Measurements from ENCODE around the gene RINT1.
A peak's percentile ranks its signal among the peaks of the same experiment; 100 is the strongest.
"Not testable (repeated sequence)": the region's sequence is repeated elsewhere in the genome, so short reads cannot be mapped to it uniquely, and the experiment has no call there.

Gene RINT1

DNA sequence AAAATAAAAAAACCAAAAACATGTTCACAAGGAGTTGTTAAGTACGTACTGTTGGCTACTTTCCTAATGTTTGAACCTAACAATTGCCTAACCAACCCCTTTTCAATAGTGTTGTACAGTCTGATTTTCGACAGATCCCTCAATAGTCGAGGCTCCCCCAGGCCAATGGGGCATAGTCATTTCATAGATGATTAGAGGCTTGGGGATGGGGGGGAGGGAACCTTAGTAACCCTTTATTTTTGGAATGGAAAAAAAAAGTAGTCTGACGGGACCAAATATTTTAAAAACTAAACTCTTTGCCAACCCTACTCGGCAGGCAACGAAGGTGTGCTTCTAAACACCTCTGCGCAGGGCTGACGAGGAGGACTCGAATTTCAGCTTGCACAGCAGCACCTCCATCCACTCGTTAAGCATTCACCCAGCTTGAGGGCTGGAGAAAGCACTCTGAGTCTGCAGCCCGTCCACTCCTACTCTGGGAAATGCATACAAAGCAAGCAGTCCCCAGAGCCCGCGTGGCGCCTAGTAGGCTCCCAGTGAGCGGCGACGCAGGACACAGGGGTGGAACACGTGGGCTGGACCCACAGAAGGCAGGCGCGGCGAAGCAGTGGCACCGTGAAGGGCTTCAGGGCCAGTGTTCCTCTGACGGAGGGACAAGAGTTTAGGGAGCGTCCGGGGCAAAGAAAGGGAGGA lies 10.8 kb upstream of the RINT1 start:
- Histone ChIP-seq H3K4me3 (ENCODE audit: low read depth in 1 of 2, low read length in 2 of 2) (peak overlapping the region; percentile 93 to 98), H4K20me1 (ENCODE audit: insufficient read depth, low read length) (peaks cover 8% of the 10 kb centered on the region; the same call in 1 of the 2 replicates), H3K27me3 (ENCODE audit: insufficient read depth, low read length, poor library complexity) (no peaks in the 10 kb centered on the region), H3K9ac (ENCODE audit: low read depth, low read length) (peak overlapping the region; percentile 74), H3K79me2 (ENCODE audit: insufficient read depth, low read length) (peaks cover 51% of the 10 kb centered on the region), H3K27ac (ENCODE audit: low read length) (peak overlapping the region; percentile 64), H2AFZ (ENCODE audit: low read depth, low read length) (peak overlapping the region; percentile 79), H3K4me1 (ENCODE audit: insufficient read depth, low read length) (peaks cover 27% of the 10 kb centered on the region), H3K9me3 (ENCODE audit: insufficient read depth, low read length, severe bottlenecking) (no peaks in the 10 kb centered on the region), H3K36me3 (ENCODE audit: insufficient read depth, low read length) (peaks cover 8% of the 10 kb centered on the region), H3K4me2 (ENCODE audit: insufficient read depth, low read length) (peak overlapping the region; percentile 99)
- DNase-seq: peak; percentile 60
- no peak for TF ChIP-seq EZH2 (IDR thresholded peaks at IDR 0.05; ENCODE audit: borderline replicate concordance, low read depth, low read length, severe bottlenecking)
- TF ChIP-seq, protein P1, sequence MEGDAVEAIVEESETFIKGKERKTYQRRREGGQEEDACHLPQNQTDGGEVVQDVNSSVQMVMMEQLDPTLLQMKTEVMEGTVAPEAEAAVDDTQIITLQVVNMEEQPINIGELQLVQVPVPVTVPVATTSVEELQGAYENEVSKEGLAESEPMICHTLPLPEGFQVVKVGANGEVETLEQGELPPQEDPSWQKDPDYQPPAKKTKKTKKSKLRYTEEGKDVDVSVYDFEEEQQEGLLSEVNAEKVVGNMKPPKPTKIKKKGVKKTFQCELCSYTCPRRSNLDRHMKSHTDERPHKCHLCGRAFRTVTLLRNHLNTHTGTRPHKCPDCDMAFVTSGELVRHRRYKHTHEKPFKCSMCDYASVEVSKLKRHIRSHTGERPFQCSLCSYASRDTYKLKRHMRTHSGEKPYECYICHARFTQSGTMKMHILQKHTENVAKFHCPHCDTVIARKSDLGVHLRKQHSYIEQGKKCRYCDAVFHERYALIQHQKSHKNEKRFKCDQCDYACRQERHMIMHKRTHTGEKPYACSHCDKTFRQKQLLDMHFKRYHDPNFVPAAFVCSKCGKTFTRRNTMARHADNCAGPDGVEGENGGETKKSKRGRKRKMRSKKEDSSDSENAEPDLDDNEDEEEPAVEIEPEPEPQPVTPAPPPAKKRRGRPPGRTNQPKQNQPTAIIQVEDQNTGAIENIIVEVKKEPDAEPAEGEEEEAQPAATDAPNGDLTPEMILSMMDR (IDR thresholded peaks at IDR 0.05; ENCODE audit: borderline replicate concordance, extremely low read depth, low read length, poor library complexity, severe bottlenecking): no peak
- ATAC-seq (ENCODE audit: insufficient read depth, low read depth): peak; percentile 56

DNA sequence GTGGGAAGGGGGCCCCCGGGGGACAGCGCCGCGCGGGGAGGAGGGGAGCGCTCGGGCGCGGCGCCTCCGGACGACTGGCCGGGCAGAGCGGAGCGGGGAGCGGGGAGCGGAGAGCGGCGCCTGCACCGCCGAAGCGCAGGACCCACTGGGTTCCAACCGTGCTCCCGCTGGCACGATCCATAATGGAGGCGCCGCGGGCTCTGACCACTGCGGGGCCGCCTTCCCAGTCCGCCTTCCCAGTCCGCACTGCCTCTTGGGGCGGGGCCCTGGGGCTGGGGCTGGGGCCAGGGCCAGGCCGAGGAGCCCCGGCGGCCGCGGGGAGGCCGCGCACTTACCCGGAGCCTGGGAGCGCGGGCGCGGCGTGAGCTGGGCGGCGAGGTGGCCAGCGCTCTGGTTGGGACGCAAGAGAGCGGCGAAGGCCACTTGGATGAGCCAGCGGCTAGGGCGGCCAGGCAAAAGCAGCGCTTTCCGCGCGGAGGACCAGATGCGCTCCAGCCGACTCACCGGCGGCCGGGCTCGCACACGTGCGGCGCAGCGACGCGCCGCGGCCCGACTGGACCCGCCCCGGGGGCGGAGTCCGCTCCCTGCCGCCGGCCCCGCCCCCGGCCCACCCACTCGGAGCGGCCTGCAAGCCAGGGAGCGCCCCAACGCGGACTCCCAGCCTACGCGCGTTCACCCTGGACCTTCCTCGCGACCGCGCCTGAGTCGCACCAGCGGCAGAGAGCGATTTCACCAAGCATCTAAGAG lies 10.1 kb upstream of the RINT1 start, which contains the start of gene PUS7:
Gene PUS7 (minus strand): TSS at position 555 of the 747 bp plus-strand sequence. CDS start 13,759 bp downstream, outside the sequence.
- peak within 1 kb of the TSS; percentile 79 for H2AFZ ChIP-seq (ENCODE audit: low read depth, low read length)
- H3K9ac ChIP-seq (ENCODE audit: low read depth, low read length): peak within 1 kb of the TSS; percentile 74
- H3K4me2 ChIP-seq (ENCODE audit: insufficient read depth, low read length): peak within 1 kb of the TSS; percentile 99
- peak within 1 kb of the TSS; percentile 93 to 98 for H3K4me3 ChIP-seq (ENCODE audit: low read depth in 1 of 2, low read length in 2 of 2)
- no peak for TF ChIP-seq EZH2 (IDR thresholded peaks at IDR 0.05; ENCODE audit: borderline replicate concordance, low read depth, low read length, severe bottlenecking)
- TF ChIP-seq, protein P1 (IDR thresholded peaks at IDR 0.05; ENCODE audit: borderline replicate concordance, extremely low read depth, low read length, poor library complexity, severe bottlenecking): peak; percentile 32
- peak; percentile 87 for DNase-seq
- H3K4me1 ChIP-seq (ENCODE audit: insufficient read depth, low read length): peaks cover 27% of the 10 kb centered on the region
- H3K36me3 ChIP-seq (ENCODE audit: insufficient read depth, low read length): peaks cover 8% of the 10 kb centered on the region
- ATAC-seq (ENCODE audit: insufficient read depth, low read depth): peak; percentile 91
- no peaks in the 10 kb centered on the region for H3K27me3 ChIP-seq (ENCODE audit: insufficient read depth, low read length, poor library complexity)
- peak within 1 kb of the TSS; percentile 67 for H3K27ac ChIP-seq (ENCODE audit: low read length)
- H3K79me2 ChIP-seq (ENCODE audit: insufficient read depth, low read length): peaks cover 44% of the 10 kb centered on the region
- H4K20me1 ChIP-seq (ENCODE audit: insufficient read depth, low read length): peaks cover 8% of the 10 kb centered on the region; the same call in 1 of the 2 replicates
- no peaks in the 10 kb centered on the region for H3K9me3 ChIP-seq (ENCODE audit: insufficient read depth, low read length, severe bottlenecking)

- Histone ChIP-seq H3K4me1 (ENCODE audit: insufficient read depth, low read length) (peaks cover 25% of the 10 kb centered on the region), H3K79me2 (ENCODE audit: insufficient read depth, low read length) (peaks cover 21% of the 10 kb centered on the region)
- not testable (repeated sequence) for ATAC-seq (ENCODE audit: insufficient read depth, low read depth); H4K20me1 ChIP-seq (ENCODE audit: insufficient read depth, low read length); H3K27ac ChIP-seq (ENCODE audit: low read length); H3K4me2 ChIP-seq (ENCODE audit: insufficient read depth, low read length); H2AFZ ChIP-seq (ENCODE audit: low read depth, low read length); H3K9me3 ChIP-seq (ENCODE audit: insufficient read depth, low read length, severe bottlenecking); DNase-seq; H3K27me3 ChIP-seq (ENCODE audit: insufficient read depth, low read length, poor library complexity); H3K4me3 ChIP-seq (ENCODE audit: low read depth in 1 of 2, low read length in 2 of 2); H3K36me3 ChIP-seq (ENCODE audit: insufficient read depth, low read length); H3K9ac ChIP-seq (ENCODE audit: low read depth, low read length)
Measured at GRCh38 chr7:105524423-105524822, 7.6 kb upstream of the RINT1 start.

DNA sequence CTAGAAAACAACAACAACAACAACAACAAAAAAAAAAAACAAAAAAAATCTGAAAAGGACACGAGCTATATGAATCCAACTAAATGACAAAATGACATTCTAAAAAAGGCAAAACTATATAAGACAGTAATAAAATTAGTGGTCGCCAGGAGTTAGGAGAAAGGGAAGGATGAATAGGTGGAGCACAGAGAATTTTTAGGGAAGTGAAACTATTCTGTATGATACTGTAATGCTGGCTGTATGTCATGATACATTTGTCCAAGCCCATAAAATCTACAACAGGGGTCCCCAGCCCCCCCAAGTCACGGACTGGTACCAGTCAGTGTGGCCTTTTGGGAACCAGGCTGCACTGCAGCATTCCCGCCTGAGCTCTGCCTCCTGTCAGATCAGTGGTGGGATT lies 7.2 kb upstream of the RINT1 start:
- Histone ChIP-seq H4K20me1 (ENCODE audit: insufficient read depth, low read length) (peaks cover 4% of the 10 kb centered on the region; the same call in 1 of the 2 replicates), H3K4me2 (ENCODE audit: insufficient read depth, low read length) (no peak overlapping the region), H3K79me2 (ENCODE audit: insufficient read depth, low read length) (peaks cover 17% of the 10 kb centered on the region), H3K36me3 (ENCODE audit: insufficient read depth, low read length) (peaks cover under 1% of the 10 kb centered on the region), H2AFZ (ENCODE audit: low read depth, low read length) (no peak overlapping the region), H3K9me3 (ENCODE audit: insufficient read depth, low read length, severe bottlenecking) (no peaks in the 10 kb centered on the region), H3K9ac (ENCODE audit: low read depth, low read length) (no peak overlapping the region), H3K4me3 (ENCODE audit: low read depth in 1 of 2, low read length in 2 of 2) (no peak overlapping the region), H3K4me1 (ENCODE audit: insufficient read depth, low read length) (peaks cover 21% of the 10 kb centered on the region), H3K27me3 (ENCODE audit: insufficient read depth, low read length, poor library complexity) (no peaks in the 10 kb centered on the region), H3K27ac (ENCODE audit: low read length) (no peak overlapping the region)
- ATAC-seq (ENCODE audit: insufficient read depth, low read depth) (no peak), DNase-seq (no peak)
- TF ChIP-seq, protein P1 (IDR thresholded peaks at IDR 0.05; ENCODE audit: borderline replicate concordance, extremely low read depth, low read length, poor library complexity, severe bottlenecking): no peak
- TF ChIP-seq EZH2 (IDR thresholded peaks at IDR 0.05; ENCODE audit: borderline replicate concordance, low read depth, low read length, severe bottlenecking): no peak

- H3K27me3 ChIP-seq (ENCODE audit: insufficient read depth, low read length, poor library complexity); H4K20me1 ChIP-seq (ENCODE audit: insufficient read depth, low read length); H3K9ac ChIP-seq (ENCODE audit: low read depth, low read length); H3K4me2 ChIP-seq (ENCODE audit: insufficient read depth, low read length); H3K36me3 ChIP-seq (ENCODE audit: insufficient read depth, low read length); H3K79me2 ChIP-seq (ENCODE audit: insufficient read depth, low read length); H2AFZ ChIP-seq (ENCODE audit: low read depth, low read length); DNase-seq; H3K9me3 ChIP-seq (ENCODE audit: insufficient read depth, low read length, severe bottlenecking); ATAC-seq (ENCODE audit: insufficient read depth, low read depth); H3K4me3 ChIP-seq (ENCODE audit: low read depth in 1 of 2, low read length in 2 of 2); H3K27ac ChIP-seq (ENCODE audit: low read length): not testable (repeated sequence)
- peaks cover 20% of the 10 kb centered on the region for H3K4me1 ChIP-seq (ENCODE audit: insufficient read depth, low read length)
Measured at GRCh38 chr7:105527737-105528136, 4.3 kb upstream of the RINT1 start.

Measured in DND-41 (cell line).